ENCODE data around the gene RITA1. TPM values are rescaled to one million over a fixed set of nuclear protein-coding genes. Genes with fewer than 3 reads are reported as not detected.
A peak's percentile ranks its signal among the peaks of the same experiment; 100 is the strongest.

RITA1 gene
- total RNA-seq, 1 donor = 22.4 TPM

- Histone ChIP-seq H3K27me3 (ENCODE audit: insufficient read depth, low read length) (no peaks in the 10 kb centered on the region), H3K79me2 (ENCODE audit: insufficient read depth, low read length) (peaks cover 3% of the 10 kb centered on the region), H3K4me2 (ENCODE audit: insufficient read depth, low read length) (no peak overlapping the region), H2AFZ (ENCODE audit: low read length) (no peak overlapping the region), H3K4me3 (ENCODE audit: insufficient read depth, low read length) (no peak overlapping the region), H3K27ac (ENCODE audit: low read depth, low read length) (no peak overlapping the region), H4K20me1 (ENCODE audit: insufficient read depth, low read length) (no peaks in the 10 kb centered on the region), H3K36me3 (ENCODE audit: insufficient read depth, low read length) (peaks cover 62% of the 10 kb centered on the region), H3K9me3 (ENCODE audit: low read depth, low read length) (no peaks in the 10 kb centered on the region), H3K4me1 (ENCODE audit: insufficient read depth, low read length) (peaks cover 5% of the 10 kb centered on the region)
- TF ChIP-seq CTCF (IDR thresholded peaks at IDR 0.05; ENCODE audit: extremely low read depth, low read depth, low read length) = no peak
- DNase-seq (ENCODE audit: insufficient read length, low spot score, missing footprints) = peak; percentile 36
Observed at GRCh38 chr12:113228394-113229028, 43.0 kb downstream of the RITA1 start.

GRCh38 chr12:113230315-113231234 is 45.1 kb downstream of the RITA1 start:
- no peaks in the 10 kb centered on the region for H3K9me3 ChIP-seq (ENCODE audit: low read depth, low read length)
- no peak for TF ChIP-seq CTCF (IDR thresholded peaks at IDR 0.05; ENCODE audit: extremely low read depth, low read depth, low read length)
- no peak overlapping the region for H3K27ac ChIP-seq (ENCODE audit: low read depth, low read length)
- H3K4me2 ChIP-seq (ENCODE audit: insufficient read depth, low read length) = no peak overlapping the region
- no peaks in the 10 kb centered on the region for H4K20me1 ChIP-seq (ENCODE audit: insufficient read depth, low read length)
- H3K4me3 ChIP-seq (ENCODE audit: insufficient read depth, low read length) = no peak overlapping the region
- peaks cover 65% of the 10 kb centered on the region for H3K36me3 ChIP-seq (ENCODE audit: insufficient read depth, low read length)
- DNase-seq (ENCODE audit: insufficient read length, low spot score, missing footprints) = no peak
- peaks cover 5% of the 10 kb centered on the region for H3K4me1 ChIP-seq (ENCODE audit: insufficient read depth, low read length)
- no peak overlapping the region for H2AFZ ChIP-seq (ENCODE audit: low read length)
- no peaks in the 10 kb centered on the region for H3K79me2 ChIP-seq (ENCODE audit: insufficient read depth, low read length)
- H3K27me3 ChIP-seq (ENCODE audit: insufficient read depth, low read length) = no peaks in the 10 kb centered on the region

GRCh38 chr12:113231235-113232088 is 45.9 kb downstream of the RITA1 start:
- DNase-seq (ENCODE audit: insufficient read length, low spot score, missing footprints) = no peak
- Histone ChIP-seq H3K4me2 (ENCODE audit: insufficient read depth, low read length) (no peak overlapping the region), H4K20me1 (ENCODE audit: insufficient read depth, low read length) (no peaks in the 10 kb centered on the region), H3K27ac (ENCODE audit: low read depth, low read length) (no peak overlapping the region), H3K9me3 (ENCODE audit: low read depth, low read length) (no peaks in the 10 kb centered on the region), H3K4me3 (ENCODE audit: insufficient read depth, low read length) (no peak overlapping the region), H3K36me3 (ENCODE audit: insufficient read depth, low read length) (peaks cover 65% of the 10 kb centered on the region), H2AFZ (ENCODE audit: low read length) (no peak overlapping the region), H3K27me3 (ENCODE audit: insufficient read depth, low read length) (no peaks in the 10 kb centered on the region), H3K79me2 (ENCODE audit: insufficient read depth, low read length) (no peaks in the 10 kb centered on the region), H3K4me1 (ENCODE audit: insufficient read depth, low read length) (peaks cover 5% of the 10 kb centered on the region)
- TF ChIP-seq CTCF (IDR thresholded peaks at IDR 0.05; ENCODE audit: extremely low read depth, low read depth, low read length) = no peak

All from osteoblast (primary cell).